Measurements from ENCODE around the gene TNXB.

DNA sequence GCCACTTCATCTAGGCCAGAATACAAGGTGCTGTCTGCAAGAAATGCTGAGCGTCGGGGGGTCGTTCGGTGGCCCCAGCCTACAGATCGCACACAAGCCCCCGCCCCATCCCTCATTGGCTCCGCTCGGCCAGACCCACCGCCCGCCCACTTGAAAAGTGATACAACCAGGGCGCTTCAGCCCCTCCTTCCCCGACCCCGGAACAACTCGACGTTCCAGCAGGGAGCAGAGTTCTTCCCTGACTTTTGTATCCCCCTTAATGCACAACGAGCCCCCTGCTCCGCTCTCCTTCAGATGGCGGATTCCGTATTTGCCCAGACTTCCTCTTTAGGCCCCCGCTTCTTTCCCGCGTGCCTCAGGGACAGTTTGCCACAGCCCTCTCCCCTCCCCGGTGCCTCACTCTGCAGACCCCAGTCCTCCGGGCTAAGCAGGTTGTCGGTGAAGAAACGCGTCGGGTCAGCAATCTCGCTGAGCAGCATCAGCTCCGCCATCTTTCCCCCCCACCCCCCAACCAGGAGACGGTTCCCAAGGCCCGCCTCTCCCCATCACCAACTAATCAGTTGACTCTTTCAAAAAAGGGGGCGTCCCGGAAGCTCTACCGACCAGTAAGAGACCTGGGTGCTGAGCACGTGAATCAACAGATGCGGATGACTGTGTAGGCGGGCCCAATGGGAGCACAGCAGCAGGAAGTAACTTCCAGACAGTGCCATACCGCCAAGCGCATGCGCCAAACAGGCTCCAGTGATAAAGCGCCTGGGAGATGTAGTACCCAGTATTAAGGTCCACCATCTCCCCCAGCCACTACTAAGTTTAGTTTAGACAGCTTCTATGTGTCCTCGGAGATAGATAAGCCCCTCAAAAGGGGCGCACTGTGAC is 18.8 kb upstream of the TNXB start, which contains the start of gene ATF6B:
- TF ChIP-seq POLR2A (IDR thresholded peaks at IDR 0.05; ENCODE audit: low read length), result peak; percentile 83
- no peak for TF ChIP-seq GATA1 (IDR thresholded peaks at IDR 0.05; ENCODE audit: low read depth, low read length)

All from erythroblast (primary cell).